ENCODE data around the gene CYS1. TPM values are rescaled to one million over a fixed set of nuclear protein-coding genes. Genes with fewer than 3 reads are reported as not detected.

The CYS1 gene
- total and polyA plus RNA-seq, 7 experiments from 2014 or later: 1.3 TPM; not detected in 6

DNA sequence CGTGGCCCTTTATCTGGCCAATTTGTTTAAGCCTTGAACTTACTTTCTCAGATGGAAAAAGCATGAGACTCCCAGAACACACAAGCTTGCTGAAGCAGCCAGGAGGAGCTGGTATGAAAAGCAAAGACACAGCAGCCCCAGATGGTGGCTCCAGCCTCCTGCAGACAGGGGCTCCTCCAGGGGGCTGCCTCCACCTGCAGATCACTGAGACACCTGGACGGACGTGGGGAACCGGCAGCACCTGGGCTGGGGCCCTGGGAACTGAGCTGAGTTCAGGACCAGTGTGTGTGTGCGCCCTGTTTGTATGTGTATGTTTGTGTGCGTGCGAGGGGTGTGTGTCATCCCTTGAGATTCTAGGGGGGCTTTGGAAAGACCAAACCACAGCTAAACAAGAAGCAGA lies 8.6 kb downstream of the CYS1 start:
- no peak overlapping the region for H3K27ac Mint-ChIP-seq
- POLR2A ChIA-PET: interaction anchor here (1.7 kb wide), 1 partner anchor 363 kb away, joined by 5 read pairs; no protein-coding TSS in a partner anchor

DNA sequence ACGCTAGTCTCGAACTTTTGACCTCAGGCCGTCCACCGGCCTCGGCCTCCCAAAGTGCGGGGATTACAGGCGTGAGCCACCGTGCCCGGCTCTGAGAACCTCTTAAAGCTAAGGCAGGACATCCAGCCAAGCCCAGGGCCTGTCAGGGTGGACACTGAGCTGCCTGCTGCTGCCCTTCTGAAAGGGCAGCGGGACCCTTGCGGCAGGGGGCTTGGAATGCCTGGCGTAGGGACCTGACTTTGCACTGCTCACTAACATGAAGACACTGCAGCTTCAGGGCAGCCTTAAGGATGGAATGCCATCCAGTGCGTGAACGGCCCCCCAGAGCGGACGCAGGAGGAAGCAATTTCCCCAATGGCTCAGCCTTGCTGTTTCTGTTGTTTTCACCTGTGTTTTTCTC lies 9.0 kb downstream of the CYS1 start:
- H3K27ac Mint-ChIP-seq: no peak overlapping the region
- peaks cover 0 to 7% (median 3%) of the 10 kb centered on the region in 11 donors for H3K9me3 Mint-ChIP-seq
- no peak for DNase-seq
- intact Hi-C loops (cut with micrococcal nuclease): no loop called here
- peaks cover 26 to 40% (median 33%) of the 10 kb centered on the region in 5 donors for H3K27me3 Mint-ChIP-seq
- no peaks in the 10 kb centered on the region for H3K9me3 ChIP-seq (ENCODE audit: control insufficient read depth in 2 of 3, low read length in 3 of 3)
- no peak overlapping the region for H3K27ac ChIP-seq (ENCODE audit: low read depth, low read length)
- peaks cover 0 to 6% (median 3%) of the 10 kb centered on the region in 7 donors for H3K4me1 Mint-ChIP-seq
- H3K36me3 Mint-ChIP-seq: peaks cover 0 to 5% (median 0%) of the 10 kb centered on the region in 5 donors
- CTCF ChIA-PET: interaction anchor here (0.6 to 6.4 kb wide), 5 partner anchors 41 to 365 kb away, joined by 3 to 77 read pairs (median 4); no protein-coding TSS in a partner anchor
- POLR2A ChIA-PET: interaction anchor here (1.7 kb wide), 1 partner anchor 364 kb away, joined by 5 read pairs; no protein-coding TSS in a partner anchor
- no peaks in the 10 kb centered on the region for H3K27me3 ChIP-seq (ENCODE audit: control insufficient read depth in 2 of 2, insufficient read depth in 2 of 2, low read length in 2 of 2)
- ATAC-seq: no peak
- no peak overlapping the region for H3K4me3 ChIP-seq (ENCODE audit: low read length)
- H3K4me3 Mint-ChIP-seq: no peak overlapping the region
- no peaks in the 10 kb centered on the region for H3K4me1 ChIP-seq (ENCODE audit: control insufficient read depth in 2 of 2, insufficient read depth in 2 of 2, low read length in 2 of 2)
- H3K36me3 ChIP-seq (ENCODE audit: control insufficient read depth in 2 of 3, insufficient read depth in 3 of 3, low read length in 3 of 3): no peaks in the 10 kb centered on the region

More for the DNA sequence above, 8.6 kb downstream of the CYS1 start:
- H3K27ac ChIP-seq (ENCODE audit: low read depth, low read length): no peak overlapping the region
- peaks cover 0 to 7% (median 3%) of the 10 kb centered on the region in 11 donors for H3K9me3 Mint-ChIP-seq
- no peaks in the 10 kb centered on the region for H3K9me3 ChIP-seq (ENCODE audit: control insufficient read depth in 2 of 3, low read length in 3 of 3)
- no peak for DNase-seq
- peaks cover 0 to 5% (median 0%) of the 10 kb centered on the region in 5 donors for H3K36me3 Mint-ChIP-seq
- peaks cover 0 to 3% of the 10 kb centered on the region in 2 donors for H3K27me3 ChIP-seq (ENCODE audit: control insufficient read depth in 2 of 2, insufficient read depth in 2 of 2, low read length in 2 of 2)
- no peak overlapping the region for H3K4me3 Mint-ChIP-seq
- H3K4me1 ChIP-seq (ENCODE audit: control insufficient read depth in 2 of 2, insufficient read depth in 2 of 2, low read length in 2 of 2): no peaks in the 10 kb centered on the region
- H3K36me3 ChIP-seq (ENCODE audit: control insufficient read depth in 2 of 3, insufficient read depth in 3 of 3, low read length in 3 of 3): no peaks in the 10 kb centered on the region
- no peak for ATAC-seq
- H3K4me3 ChIP-seq (ENCODE audit: low read length): no peak overlapping the region
- H3K27me3 Mint-ChIP-seq: peaks cover 31 to 41% (median 37%) of the 10 kb centered on the region in 5 donors
- intact Hi-C loops (cut with micrococcal nuclease): no loop called here
- peaks cover 0 to 6% (median 3%) of the 10 kb centered on the region in 7 donors for H3K4me1 Mint-ChIP-seq
- CTCF ChIA-PET: interaction anchor here (0.6 to 6.4 kb wide), 13 partner anchors 12 to 596 kb away, joined by 3 to 77 read pairs (median 5); no protein-coding TSS in a partner anchor

DNA sequence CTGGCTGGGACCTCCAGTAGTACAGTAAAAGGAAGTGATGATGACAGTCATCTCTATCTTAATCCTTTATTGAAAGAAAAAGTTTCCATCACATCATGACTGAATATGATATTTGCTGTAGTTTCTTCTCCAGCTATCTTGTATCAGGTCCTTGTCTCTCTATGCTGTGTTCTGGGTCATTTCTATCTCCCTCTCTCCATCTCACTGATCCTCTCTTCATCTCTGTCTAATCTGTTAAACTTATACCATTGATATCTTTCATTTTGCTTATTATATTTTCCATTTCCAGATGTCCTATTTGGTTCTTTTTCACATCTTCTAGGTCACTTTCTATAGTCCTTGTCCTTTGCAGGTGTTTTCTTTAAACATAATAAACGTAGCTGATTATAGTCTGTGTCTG lies 12.3 kb downstream of the CYS1 start:
- H3K4me3 Mint-ChIP-seq: no peak overlapping the region
- ATAC-seq (no peak), DNase-seq (no peak)
- no peaks in the 10 kb centered on the region for H3K36me3 ChIP-seq (ENCODE audit: control insufficient read depth in 2 of 3, insufficient read depth in 3 of 3, low read length in 3 of 3)
- no peak overlapping the region for H3K27ac ChIP-seq (ENCODE audit: low read depth, low read length)
- H3K27me3 ChIP-seq (ENCODE audit: control insufficient read depth in 2 of 2, insufficient read depth in 2 of 2, low read length in 2 of 2): no peaks in the 10 kb centered on the region
- no peaks in the 10 kb centered on the region for H3K4me1 ChIP-seq (ENCODE audit: control insufficient read depth in 2 of 2, insufficient read depth in 2 of 2, low read length in 2 of 2)
- H3K4me1 Mint-ChIP-seq: peaks cover 0 to 9% (median 5%) of the 10 kb centered on the region in 7 donors
- H3K4me3 ChIP-seq (ENCODE audit: low read length): no peak overlapping the region
- H3K9me3 Mint-ChIP-seq: peaks cover 0 to 7% (median 3%) of the 10 kb centered on the region in 11 donors
- POLR2A ChIA-PET: interaction anchor here (0.6 kb wide), 1 partner anchor 590 kb away, joined by 5 read pairs; no protein-coding TSS in a partner anchor
- H3K9me3 ChIP-seq (ENCODE audit: control insufficient read depth in 2 of 3, low read length in 3 of 3): no peaks in the 10 kb centered on the region
- peaks cover 5 to 9% (median 6%) of the 10 kb centered on the region in 5 donors for H3K27me3 Mint-ChIP-seq
- H3K27ac Mint-ChIP-seq: peak overlapping the region in 1 of 9 donors; percentile 3
- peaks cover 0 to 5% (median 0%) of the 10 kb centered on the region in 5 donors for H3K36me3 Mint-ChIP-seq
- CTCF ChIA-PET: interaction anchor here (0.8 to 1.1 kb wide), 3 partner anchors 342 to 379 kb away, joined by 3 read pairs; no protein-coding TSS in a partner anchor
- intact Hi-C loops (cut with micrococcal nuclease): no loop called here

DNA sequence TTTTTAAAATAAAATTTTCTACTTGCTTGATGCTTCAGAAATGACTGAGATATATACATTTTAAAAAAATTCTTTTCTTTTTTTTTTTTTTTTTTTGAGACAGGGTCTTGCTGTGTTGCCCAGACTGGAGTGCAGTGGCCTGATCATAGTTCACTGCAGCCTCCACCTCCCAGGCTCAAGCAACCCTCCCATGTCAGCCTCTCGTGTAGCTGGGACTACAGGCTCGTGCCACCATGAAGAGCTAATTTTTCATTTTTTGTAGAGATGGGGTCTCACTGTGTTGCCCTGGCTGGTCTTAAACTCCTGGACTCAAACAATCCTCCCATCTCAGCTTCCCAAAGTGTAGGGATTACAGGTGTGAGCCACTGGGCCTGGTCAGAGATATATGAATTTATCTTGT lies 12.9 kb downstream of the CYS1 start:
- H3K36me3 Mint-ChIP-seq: peaks cover 0 to 5% (median 0%) of the 10 kb centered on the region in 5 donors
- no peak overlapping the region for H3K4me3 ChIP-seq (ENCODE audit: low read length)
- ATAC-seq (no peak), DNase-seq (no peak)
- no peaks in the 10 kb centered on the region for H3K4me1 ChIP-seq (ENCODE audit: control insufficient read depth in 2 of 2, insufficient read depth in 2 of 2, low read length in 2 of 2)
- intact Hi-C loops (cut with micrococcal nuclease): no loop called here
- peaks cover 0 to 4% (median under 1%) of the 10 kb centered on the region in 5 donors for H3K27me3 Mint-ChIP-seq
- H3K27ac ChIP-seq (ENCODE audit: low read depth, low read length): no peak overlapping the region
- H3K9me3 ChIP-seq (ENCODE audit: control insufficient read depth in 2 of 3, low read length in 3 of 3): no peaks in the 10 kb centered on the region
- H3K4me1 Mint-ChIP-seq: peaks cover 0 to 5% (median under 1%) of the 10 kb centered on the region in 7 donors
- H3K27ac Mint-ChIP-seq: no peak overlapping the region
- ChIA-PET CTCF (interaction anchor here (1.0 kb wide), 1 partner anchor 368 kb away, joined by 3 read pairs; no protein-coding TSS in a partner anchor), POLR2A (no interaction called here)
- H3K36me3 ChIP-seq (ENCODE audit: control insufficient read depth in 2 of 3, insufficient read depth in 3 of 3, low read length in 3 of 3): no peaks in the 10 kb centered on the region
- H3K27me3 ChIP-seq (ENCODE audit: control insufficient read depth in 2 of 2, insufficient read depth in 2 of 2, low read length in 2 of 2): no peaks in the 10 kb centered on the region
- no peak overlapping the region for H3K4me3 Mint-ChIP-seq
- H3K9me3 Mint-ChIP-seq: peaks cover 0 to 7% (median 3%) of the 10 kb centered on the region in 11 donors

DNA sequence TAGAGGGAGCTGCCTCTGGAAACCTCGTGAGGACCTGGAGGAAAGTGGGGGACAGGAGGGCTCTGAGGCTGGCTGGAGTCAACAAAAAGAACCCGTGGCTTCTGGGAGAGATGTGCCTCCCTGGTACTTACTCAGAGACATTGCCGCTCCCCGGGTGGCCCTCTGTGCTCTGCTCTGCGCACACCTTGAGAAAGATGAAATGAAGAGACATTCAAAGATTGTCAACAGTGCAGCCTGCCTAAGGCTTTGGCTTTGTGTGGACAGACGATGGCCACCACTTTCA lies 14.5 kb downstream of the CYS1 start:
- ChIA-PET CTCF (interaction anchor here (1.9 kb wide), 1 partner anchor 82 kb away, joined by 4 read pairs; no protein-coding TSS in a partner anchor), POLR2A (interaction anchor here (0.5 kb wide), 1 partner anchor 36 kb away, joined by 3 read pairs; no protein-coding TSS in a partner anchor)
- no peaks in the 10 kb centered on the region for H3K9me3 ChIP-seq (ENCODE audit: control insufficient read depth in 2 of 3, low read length in 3 of 3)
- intact Hi-C loops (cut with micrococcal nuclease): no loop called here
- H3K36me3 ChIP-seq (ENCODE audit: control insufficient read depth in 2 of 3, insufficient read depth in 3 of 3, low read length in 3 of 3): no peaks in the 10 kb centered on the region
- Mint-ChIP-seq H3K4me3 (no peak overlapping the region), H3K27me3 (peaks cover 0 to 4% (median 0%) of the 10 kb centered on the region in 5 donors), H3K9me3 (peaks cover 0 to 7% (median 3%) of the 10 kb centered on the region in 11 donors), H3K4me1 (peaks cover 0 to 5% (median 0%) of the 10 kb centered on the region in 7 donors), H3K27ac (no peak overlapping the region), H3K36me3 (peaks cover 0 to 5% (median 0%) of the 10 kb centered on the region in 5 donors)
- DNase-seq (no peak), ATAC-seq (no peak)
- H3K4me3 ChIP-seq (ENCODE audit: low read length): no peak overlapping the region
- H3K27ac ChIP-seq (ENCODE audit: low read depth, low read length): no peak overlapping the region
- no peaks in the 10 kb centered on the region for H3K4me1 ChIP-seq (ENCODE audit: control insufficient read depth in 2 of 2, insufficient read depth in 2 of 2, low read length in 2 of 2)
- no peaks in the 10 kb centered on the region for H3K27me3 ChIP-seq (ENCODE audit: control insufficient read depth in 2 of 2, insufficient read depth in 2 of 2, low read length in 2 of 2)

DNA sequence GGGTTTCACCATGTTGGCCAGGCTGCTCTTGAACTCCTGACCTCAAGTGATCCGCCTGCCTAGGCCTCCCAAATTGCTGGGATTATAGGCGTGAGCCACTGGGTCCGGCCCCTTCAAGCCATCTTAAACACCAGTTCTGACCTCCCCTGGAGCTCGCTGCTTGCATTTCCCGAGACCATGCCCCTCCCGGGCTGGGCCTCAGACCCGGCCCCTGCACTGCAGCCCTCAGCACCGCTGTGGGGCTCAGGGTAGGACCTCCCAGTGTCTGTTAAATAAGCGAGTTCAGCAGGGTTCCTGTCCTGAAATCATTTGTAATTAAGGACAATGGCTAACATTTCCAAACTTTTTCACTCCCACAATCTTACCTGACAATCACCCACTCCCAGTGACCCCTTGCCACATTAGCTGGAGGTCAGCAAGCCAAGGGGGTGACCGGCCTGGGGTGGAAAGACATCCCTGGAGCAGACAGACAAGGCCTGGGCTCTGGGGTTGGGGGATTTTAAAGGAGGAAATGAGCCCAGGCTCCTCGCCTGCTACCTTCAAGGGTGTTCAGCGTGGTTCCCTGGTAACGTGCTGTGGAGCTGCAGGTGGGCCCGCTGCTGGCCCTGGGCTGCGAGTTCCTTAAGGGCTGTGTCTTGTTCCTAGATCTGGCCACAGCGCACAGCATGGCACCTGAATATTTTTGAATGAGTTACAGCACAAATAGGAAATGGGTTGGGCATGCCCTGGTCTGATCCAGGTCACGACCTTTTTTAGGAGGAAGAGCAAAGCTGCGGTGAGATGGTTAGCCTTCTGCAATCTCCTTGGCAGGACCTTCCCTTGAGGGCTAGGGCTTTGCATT lies 15.1 kb downstream of the CYS1 start:
- H3K4me3 Mint-ChIP-seq: peak overlapping the region in 1 of 10 donors; percentile 28
- H3K27me3 Mint-ChIP-seq: peaks cover 0 to 4% (median 0%) of the 10 kb centered on the region in 5 donors
- H3K36me3 ChIP-seq (ENCODE audit: control insufficient read depth in 2 of 3, insufficient read depth in 3 of 3, low read length in 3 of 3): no peaks in the 10 kb centered on the region
- intact Hi-C loops (cut with micrococcal nuclease): no loop called here
- POLR2A ChIA-PET: interaction anchor here (0.5 kb wide), 1 partner anchor 35 kb away, joined by 3 read pairs; no protein-coding TSS in a partner anchor
- H3K9me3 ChIP-seq (ENCODE audit: control insufficient read depth in 2 of 3, low read length in 3 of 3): no peaks in the 10 kb centered on the region
- no peak for DNase-seq
- H3K27ac ChIP-seq (ENCODE audit: low read depth, low read length): no peak overlapping the region
- H3K4me3 ChIP-seq (ENCODE audit: low read length): no peak overlapping the region
- no peak overlapping the region for H3K27ac Mint-ChIP-seq
- peaks cover 0 to 5% (median 0%) of the 10 kb centered on the region in 7 donors for H3K4me1 Mint-ChIP-seq
- ATAC-seq: peak; percentile 45
- H3K36me3 Mint-ChIP-seq: peaks cover 0 to 5% (median 0%) of the 10 kb centered on the region in 5 donors
- CTCF ChIA-PET: interaction anchor here (1.4 to 1.9 kb wide), 2 partner anchors 8 to 81 kb away, joined by 3 to 4 read pairs; no protein-coding TSS in a partner anchor
- H3K27me3 ChIP-seq (ENCODE audit: control insufficient read depth in 2 of 2, insufficient read depth in 2 of 2, low read length in 2 of 2): no peaks in the 10 kb centered on the region
- no peaks in the 10 kb centered on the region for H3K4me1 ChIP-seq (ENCODE audit: control insufficient read depth in 2 of 2, insufficient read depth in 2 of 2, low read length in 2 of 2)
- peaks cover 0 to 7% (median 3%) of the 10 kb centered on the region in 11 donors for H3K9me3 Mint-ChIP-seq

All from naive thymus-derived CD4-positive, alpha-beta T cell (primary cell).